SK-MEL-5 (cell line): Measurements from ENCODE around the gene MET. TPM values are rescaled to one million over a fixed set of nuclear protein-coding genes. Genes with fewer than 3 reads are reported as not detected.
A peak's percentile ranks its signal among the peaks of the same experiment; 100 is the strongest.
"Not testable (repeated sequence)": the region's sequence is repeated elsewhere in the genome, so short reads cannot be mapped to it uniquely, and the experiment has no call there.

ENCODE experiments used
- DNase-seq: peaks from one replicate; pipeline ENCODE4 v3.0.0-alpha.2; 2016; ENCODE audit warnings: low read depth, low spot score
- in situ Hi-C: cut with HindIII; loops from 2 replicates; pipeline ENCODE4 v1.10.0; 2016; ENCODE audit warnings: low sequenced_read_pairs, high pct_unique_total_duplicates, low pct_unique_long_range_greater_than_20kb
- total RNA-seq: library from RNA; depleted of rRNA; stranded (reverse); fragments of >200 nt; shearing (Covaris generic); gene quantifications from 2 replicates; pipeline ENCODE4 v1.2.3, GENCODE V29; 2014

Gene MET
- total RNA-seq, 1 experiment from 2014 or later = 331 TPM

GRCh38 chr7:116732788-116733694, 61.0 kb downstream of the MET start:
- no peak for DNase-seq
- in situ Hi-C loops = no loop called here

- peak; percentile 46 for DNase-seq
- in situ Hi-C loops = no loop called here
Measured at GRCh38 chr7:116733924-116734580, 62.1 kb downstream of the MET start.

- in situ Hi-C loops = no loop called here
Measured at GRCh38 chr7:116734710-116735109, 62.7 kb downstream of the MET start.

GRCh38 chr7:116736927-116737715, 65.1 kb downstream of the MET start:
- no peak for DNase-seq
- in situ Hi-C loops = no loop called here

More at GRCh38 chr7:116734710-116735109, 62.7 kb downstream of the MET start:
- peak; percentile 98 for DNase-seq

GRCh38 chr7:116738378-116738777, 66.4 kb downstream of the MET start:
- no peak for DNase-seq
- in situ Hi-C loops = no loop called here

GRCh38 chr7:116739307-116739706, 67.3 kb downstream of the MET start:
- in situ Hi-C loops = no loop called here

GRCh38 chr7:116740231-116740630, 68.2 kb downstream of the MET start:
- in situ Hi-C loops = no loop called here
- no peak for DNase-seq

More at GRCh38 chr7:116739307-116739706, 67.3 kb downstream of the MET start:
- DNase-seq = no peak

- DNase-seq = no peak
- in situ Hi-C loops = no loop called here
Measured at GRCh38 chr7:116740755-116741462, 68.9 kb downstream of the MET start.

GRCh38 chr7:116741625-116742316, 69.8 kb downstream of the MET start:
- in situ Hi-C loops = no loop called here
- no peak for DNase-seq

GRCh38 chr7:116742641-116743040, 70.6 kb downstream of the MET start:
- in situ Hi-C loops = no loop called here

GRCh38 chr7:116743835-116744234, 71.8 kb downstream of the MET start:
- in situ Hi-C loops = not testable (repeated sequence)

More at GRCh38 chr7:116742641-116743040, 70.6 kb downstream of the MET start:
- DNase-seq = no peak

GRCh38 chr7:116746388-116746787, 74.4 kb downstream of the MET start:
- in situ Hi-C loops, DNase-seq: not testable (repeated sequence)

More at GRCh38 chr7:116743835-116744234, 71.8 kb downstream of the MET start:
- DNase-seq = not testable (repeated sequence)

GRCh38 chr7:116751070-116751469, 79.1 kb downstream of the MET start:
- in situ Hi-C loops, DNase-seq: not testable (repeated sequence)

GRCh38 chr7:116752305-116753074, 80.5 kb downstream of the MET start:
- no peak for DNase-seq
- in situ Hi-C loops = no loop called here

GRCh38 chr7:116753130-116753529, 81.1 kb downstream of the MET start:
- in situ Hi-C loops = no loop called here
- no peak for DNase-seq

- DNase-seq = no peak
- in situ Hi-C loops = no loop called here
Measured at GRCh38 chr7:116754186-116754585, 82.2 kb downstream of the MET start.
